ENCODE results near the gene ANKRD10.
A peak's percentile ranks its signal among the peaks of the same experiment; 100 is the strongest.

ANKRD10 gene

GRCh38 chr13:110944968-110945927 is 30.4 kb upstream of the ANKRD10 start:
- no peak for DNase-seq

GRCh38 chr13:110944121-110944967 is 29.5 kb upstream of the ANKRD10 start:
- peak; percentile 4 to 31 for DNase-seq

- DNase-seq, result no peak
Observed at GRCh38 chr13:110942248-110942981, 27.5 kb upstream of the ANKRD10 start.

GRCh38 chr13:110938662-110939421 is 24.0 kb upstream of the ANKRD10 start:
- no peak for DNase-seq

- no peak for DNase-seq
Observed at GRCh38 chr13:110937511-110938285, 22.8 kb upstream of the ANKRD10 start.

- no peak for DNase-seq
Observed at GRCh38 chr13:110936519-110936918, 21.6 kb upstream of the ANKRD10 start.

- no peak for DNase-seq
Observed at GRCh38 chr13:110932588-110932987, 17.7 kb upstream of the ANKRD10 start.

- DNase-seq, result no peak
Observed at GRCh38 chr13:110929104-110929777, 14.4 kb upstream of the ANKRD10 start.

GRCh38 chr13:110925023-110925612 is 10.2 kb upstream of the ANKRD10 start:
- DNase-seq, result no peak

- DNase-seq, result no peak
Observed at GRCh38 chr13:110924639-110924934, 9.7 kb upstream of the ANKRD10 start.

GRCh38 chr13:110923777-110924638 is 9.1 kb upstream of the ANKRD10 start:
- DNase-seq, result no peak

- DNase-seq, result no peak
Observed at GRCh38 chr13:110923086-110923485, 8.2 kb upstream of the ANKRD10 start.

- DNase-seq, result no peak
Observed at GRCh38 chr13:110922506-110922905, 7.6 kb upstream of the ANKRD10 start.

- DNase-seq, result no peak
Observed at GRCh38 chr13:110921695-110922094, 6.8 kb upstream of the ANKRD10 start.

- no peak for DNase-seq
Observed at GRCh38 chr13:110921209-110921608, 6.3 kb upstream of the ANKRD10 start.

- DNase-seq, result no peak
Observed at GRCh38 chr13:110920038-110920437, 5.2 kb upstream of the ANKRD10 start.

- DNase-seq, result no peak
Observed at GRCh38 chr13:110916301-110917142, 1.7 kb upstream of the ANKRD10 start.

GRCh38 chr13:110915874-110916206 is 971 bp upstream of the ANKRD10 start:
- no peak for DNase-seq

All from NCI-H2081 (cell line).